Right cardiac atrium (tissue), 5 donors: Measurements from ENCODE around the gene CPLANE1. TPM values are rescaled to one million over a fixed set of nuclear protein-coding genes. Genes with fewer than 3 reads are reported as not detected.

Experiments used
- ATAC-seq, 2 donors: fragments of 200-7000 bp; cut with Tn5 transposase; one replicate each; pipeline versions ENCODE4 v1.8.0 to v1.9.1; 2020; ENCODE audit warnings: moderate library complexity in 2 of 2, mild to moderate bottlenecking in 1 of 2
- DNase-seq, 3 donors: peaks; one replicate each; pipeline ENCODE4 v3.0.0-alpha.2; 2020
- H3K27ac ChIP-seq: one replicate; pipeline ENCODE4 v1.5.1; 2013; ENCODE audit warnings: mild to moderate bottlenecking, low read length, control low read depth, moderate library complexity
- H3K27me3 ChIP-seq: one replicate; pipeline ENCODE4 v1.6.1; 2013; ENCODE audit not compliant: control insufficient read depth, insufficient read depth
- H3K4me1 ChIP-seq: one replicate; pipeline ENCODE4 v1.6.1; 2013; ENCODE audit warnings: low read length; ENCODE audit not compliant: control insufficient read depth, insufficient read depth
- H3K4me3 ChIP-seq: one replicate; pipeline ENCODE4 v1.5.1; 2013; ENCODE audit warnings: low read length, control low read depth
- H3K9me3 ChIP-seq: one replicate; pipeline ENCODE4 v1.6.1; 2013; ENCODE audit warnings: low read length; ENCODE audit not compliant: control insufficient read depth
- WGBS: extraction: QIAGEN DNeasy Blood & Tissue Kit; methylation state at CpG from one replicate; pipeline ENCODE4 v1.1.7; 2013; 5-methylcytosine and 5-hydroxymethylcytosine counted together
- intact Hi-C, 4 donors: fragments of 100-400 bp; cut with DNase I; formaldehyde crosslinking; loops; one replicate each; pipeline versions ENCODE4 v1.11.0 to v1.14.0; 2022 to 2023
- polyA plus RNA-seq: library from polyadenylated mRNA; stranded (reverse); fragments of 200-250 nt; gene quantifications from one replicate; pipeline ENCODE4 v1.2.3, GENCODE V29; 2013
- total RNA-seq, 4 donors: library from RNA; stranded (reverse); fragmentation: NEBNext Ultra II Directional; extraction: Animal tissue kit (Norgen Biotek cat#: 25700); gene quantifications; one replicate each; pipeline ENCODE4 v1.2.1, GENCODE V29; 2021
- donor health status: healthy with polysubstance abuse.
- donor health status: DM: no; HTN: yes; CAD: no.
- donor health status: DM: no; HTN: no; CAD: no.
- donor health status: DM: no; HTN: yes; CAD: no; lungs with severe emphysema.
- donor health status: DM: yes; HTN: yes; CAD: no.

CPLANE1 gene
- total and polyA plus RNA-seq, 5 donors = 2.3 to 12.4 (median 9.9) TPM

- Histone ChIP-seq H3K27me3 (no peaks in the 10 kb centered on the region), H3K4me3 (no peak overlapping the region), H3K4me1 (no peaks in the 10 kb centered on the region), H3K27ac (no peak overlapping the region), H3K9me3 (no peaks in the 10 kb centered on the region)
- DNase-seq (no peak), ATAC-seq (no peak)
- 96% methylated on average over 7 of the region's 7 CpGs for WGBS
- intact Hi-C loops = no loop called here
Measured at GRCh38 chr5:37063739-37064138, 185.4 kb downstream of the CPLANE1 start.

GRCh38 chr5:37060030-37060429 is 189.1 kb downstream of the CPLANE1 start:
- no peaks in the 10 kb centered on the region for H3K4me1 ChIP-seq
- H3K27ac ChIP-seq = no peak overlapping the region
- no peak for ATAC-seq
- no peaks in the 10 kb centered on the region for H3K27me3 ChIP-seq
- H3K4me3 ChIP-seq = no peak overlapping the region
- H3K9me3 ChIP-seq = no peaks in the 10 kb centered on the region
- DNase-seq = no peak
- intact Hi-C loops = no loop called here
- 98% methylated on average over 1 of the region's 1 CpG for WGBS

GRCh38 chr5:37056762-37057161 is 192.4 kb downstream of the CPLANE1 start:
- Histone ChIP-seq H3K27ac (no peak overlapping the region), H3K9me3 (no peaks in the 10 kb centered on the region), H3K4me1 (no peaks in the 10 kb centered on the region), H3K4me3 (no peak overlapping the region), H3K27me3 (no peaks in the 10 kb centered on the region)
- WGBS = 81% methylated on average over 2 of the region's 2 CpGs
- no peak for DNase-seq
- intact Hi-C loops = no loop called here
- ATAC-seq = no peak

Other genes starting within 250 kb of the CPLANE1 start
- gene NUP155, start 121.7 kb upstream of the CPLANE1 start, total RNA-seq = 10 to 100 TPM; 12.6 to 13.8 (median 13.4) TPM
- gene NUP155, start 121.7 kb upstream of the CPLANE1 start, polyA plus RNA-seq = 3.6 TPM
- 10 to 100 TPM; 15.0 to 21.1 (median 17.6) TPM for gene WDR70, start 129.9 kb upstream of the CPLANE1 start, total RNA-seq
- 9.4 TPM for gene WDR70, start 129.9 kb upstream of the CPLANE1 start, polyA plus RNA-seq